ENCODE data around the gene NTSR2.
"Not testable (repeated sequence)": the region's sequence is repeated elsewhere in the genome, so short reads cannot be mapped to it uniquely, and the experiment has no call there.

The NTSR2 gene

GRCh38 chr2:11662882-11663281 is 7.1 kb downstream of the NTSR2 start:
- no peak for DNase-seq (ENCODE audit: low read depth in 2 of 2)
- no peak for TF ChIP-seq CTCF (IDR thresholded peaks at IDR 0.05; ENCODE audit: low read depth, low read length)
- no peak overlapping the region for H3K4me3 ChIP-seq (replicated peaks in 1 of 2; ENCODE audit: low read depth in 2 of 2, low read length in 2 of 2)

GRCh38 chr2:11661891-11662435 is 8.0 kb downstream of the NTSR2 start:
- DNase-seq (ENCODE audit: low read depth in 2 of 2): no peak
- no peak overlapping the region for H3K4me3 ChIP-seq (replicated peaks in 1 of 2; ENCODE audit: low read depth in 2 of 2, low read length in 2 of 2)
- TF ChIP-seq CTCF (IDR thresholded peaks at IDR 0.05; ENCODE audit: low read depth, low read length): no peak

GRCh38 chr2:11660396-11660795 is 9.6 kb downstream of the NTSR2 start:
- DNase-seq (ENCODE audit: low read depth in 2 of 2): not testable (repeated sequence)

DNA sequence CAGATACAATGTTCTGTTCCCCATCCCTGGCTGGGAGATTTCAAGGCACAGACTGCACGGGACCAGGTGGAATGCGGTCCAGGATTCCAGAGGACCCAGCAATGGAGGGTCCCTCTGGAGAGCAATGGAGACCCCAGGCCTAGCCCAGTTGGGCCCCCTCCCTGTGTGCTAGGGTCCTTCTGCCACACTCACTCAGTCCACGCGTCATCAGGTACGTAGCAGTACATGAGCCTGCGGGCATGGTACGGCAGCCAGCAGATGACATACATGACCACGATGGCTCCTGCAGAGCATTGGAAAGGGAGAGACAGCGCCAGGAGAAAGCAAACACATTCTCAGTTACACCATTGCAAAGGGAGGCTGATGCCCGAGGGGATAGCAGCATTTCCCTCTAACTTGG is 10.1 kb downstream of the NTSR2 start:
- TF ChIP-seq CTCF (IDR thresholded peaks at IDR 0.05; ENCODE audit: low read depth, low read length): no peak
- DNase-seq (ENCODE audit: low read depth in 2 of 2): no peak
- H3K4me3 ChIP-seq (replicated peaks in 1 of 2; ENCODE audit: low read depth in 2 of 2, low read length in 2 of 2): no peak overlapping the region

More at GRCh38 chr2:11660396-11660795, 9.6 kb downstream of the NTSR2 start:
- H3K4me3 ChIP-seq (replicated peaks in 1 of 2; ENCODE audit: low read depth in 2 of 2, low read length in 2 of 2): not testable (repeated sequence)

DNA sequence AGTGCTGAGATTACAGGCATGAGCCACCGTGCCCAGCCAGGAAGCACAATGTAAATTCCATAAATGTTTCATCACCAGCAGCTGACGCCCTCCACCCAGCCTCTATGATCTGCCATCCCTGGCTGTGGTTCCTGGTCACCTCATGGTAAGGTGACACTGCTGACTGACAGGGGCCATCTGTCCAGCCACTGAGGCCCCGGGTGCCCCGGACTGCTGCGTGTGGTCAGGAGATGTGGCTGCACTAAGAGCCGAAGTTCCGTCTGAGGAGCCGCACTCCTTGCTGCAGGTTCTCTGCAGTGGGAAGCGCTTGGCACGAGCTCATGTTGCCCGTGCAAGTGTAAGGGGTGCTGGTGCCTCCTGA is 10.9 kb downstream of the NTSR2 start:
- DNase-seq (ENCODE audit: low read depth in 2 of 2): no peak
- no peak for TF ChIP-seq CTCF (IDR thresholded peaks at IDR 0.05; ENCODE audit: low read depth, low read length)
- no peak overlapping the region for H3K4me3 ChIP-seq (replicated peaks in 1 of 2; ENCODE audit: low read depth in 2 of 2, low read length in 2 of 2)

GRCh38 chr2:11658208-11659114 is 11.5 kb downstream of the NTSR2 start:
- DNase-seq (ENCODE audit: low read depth in 2 of 2): no peak
- no peak for TF ChIP-seq CTCF (IDR thresholded peaks at IDR 0.05; ENCODE audit: low read depth, low read length)
- no peak overlapping the region for H3K4me3 ChIP-seq (replicated peaks in 1 of 2; ENCODE audit: low read depth in 2 of 2, low read length in 2 of 2)

DNA sequence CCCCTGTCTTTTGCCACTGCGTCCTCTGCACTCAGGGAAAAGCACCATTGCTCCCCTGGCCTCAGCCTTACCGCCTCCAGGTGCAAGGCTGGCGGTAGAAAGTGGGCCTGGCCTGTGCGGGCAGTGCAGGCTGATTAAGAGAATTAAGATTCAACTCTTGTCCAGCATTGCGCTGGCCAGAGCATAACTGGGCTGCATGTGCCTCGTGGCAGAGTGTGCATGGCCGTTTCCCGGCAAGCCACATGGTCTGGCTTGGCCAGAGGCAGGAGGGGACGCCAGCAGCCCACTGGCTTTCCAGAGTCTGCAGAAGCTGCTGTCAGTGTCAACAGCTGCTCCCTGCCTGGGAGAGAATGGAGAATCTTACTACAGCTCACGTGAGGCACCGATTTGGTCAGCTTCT is 12.3 kb downstream of the NTSR2 start:
- TF ChIP-seq CTCF (IDR thresholded peaks at IDR 0.05; ENCODE audit: low read depth, low read length): no peak
- DNase-seq (ENCODE audit: low read depth in 2 of 2): no peak
- H3K4me3 ChIP-seq (replicated peaks in 1 of 2; ENCODE audit: low read depth in 2 of 2, low read length in 2 of 2): no peak overlapping the region

All from cardiac fibroblast (primary cell).